ENCODE data around the gene SH3GL2.

Gene SH3GL2

DNA sequence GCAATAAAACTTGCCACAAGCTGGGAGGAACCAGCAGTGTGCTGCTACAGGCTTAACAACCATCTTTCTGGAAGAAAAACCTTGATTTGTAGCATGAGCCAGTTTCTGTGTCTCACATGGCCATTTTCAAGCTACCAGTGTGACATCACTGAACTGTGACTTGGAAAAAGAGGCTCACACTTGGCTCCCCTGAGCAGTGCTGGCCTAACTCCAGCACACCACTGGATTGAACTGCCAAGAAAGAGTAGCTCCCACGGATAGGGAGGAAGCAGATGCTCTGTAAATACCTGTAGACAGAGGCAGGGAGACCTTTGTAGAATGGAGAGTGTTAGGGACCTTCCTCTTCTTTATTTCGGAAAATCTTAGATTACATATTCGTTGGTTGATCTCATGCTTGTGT is 197.9 kb downstream of the SH3GL2 start:
- Mint-ChIP-seq H3K4me3 (no peak overlapping the region), H3K4me1 (ENCODE audit: low read depth) (no peaks in the 10 kb centered on the region), H3K36me3 (no peaks in the 10 kb centered on the region), H3K27ac (no peak overlapping the region), H3K27me3 (no peaks in the 10 kb centered on the region), H3K9me3 (ENCODE audit: low read depth) (no peaks in the 10 kb centered on the region)

DNA sequence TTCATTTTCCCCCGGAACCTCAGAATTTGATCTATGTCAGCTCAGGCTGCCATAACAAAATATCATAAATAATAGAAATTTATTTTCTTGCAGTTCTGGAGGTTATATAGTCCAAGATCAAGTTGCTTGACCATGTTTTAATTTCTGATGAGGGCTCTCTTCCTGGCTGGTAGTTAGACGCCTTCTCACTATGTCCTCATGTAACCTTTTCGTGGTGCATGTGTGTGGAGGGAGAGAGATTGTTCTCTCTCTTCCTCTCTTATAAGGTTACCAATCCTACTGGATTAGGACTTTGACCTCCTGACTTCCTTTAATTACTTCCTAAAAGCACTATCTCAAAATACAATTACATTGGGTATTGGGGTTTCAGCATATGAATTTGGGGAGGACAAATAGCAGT is 198.6 kb downstream of the SH3GL2 start:
- Mint-ChIP-seq H3K9me3 (ENCODE audit: low read depth) (no peaks in the 10 kb centered on the region), H3K36me3 (no peaks in the 10 kb centered on the region), H3K4me1 (ENCODE audit: low read depth) (no peaks in the 10 kb centered on the region), H3K27ac (no peak overlapping the region), H3K27me3 (no peaks in the 10 kb centered on the region), H3K4me3 (no peak overlapping the region)

DNA sequence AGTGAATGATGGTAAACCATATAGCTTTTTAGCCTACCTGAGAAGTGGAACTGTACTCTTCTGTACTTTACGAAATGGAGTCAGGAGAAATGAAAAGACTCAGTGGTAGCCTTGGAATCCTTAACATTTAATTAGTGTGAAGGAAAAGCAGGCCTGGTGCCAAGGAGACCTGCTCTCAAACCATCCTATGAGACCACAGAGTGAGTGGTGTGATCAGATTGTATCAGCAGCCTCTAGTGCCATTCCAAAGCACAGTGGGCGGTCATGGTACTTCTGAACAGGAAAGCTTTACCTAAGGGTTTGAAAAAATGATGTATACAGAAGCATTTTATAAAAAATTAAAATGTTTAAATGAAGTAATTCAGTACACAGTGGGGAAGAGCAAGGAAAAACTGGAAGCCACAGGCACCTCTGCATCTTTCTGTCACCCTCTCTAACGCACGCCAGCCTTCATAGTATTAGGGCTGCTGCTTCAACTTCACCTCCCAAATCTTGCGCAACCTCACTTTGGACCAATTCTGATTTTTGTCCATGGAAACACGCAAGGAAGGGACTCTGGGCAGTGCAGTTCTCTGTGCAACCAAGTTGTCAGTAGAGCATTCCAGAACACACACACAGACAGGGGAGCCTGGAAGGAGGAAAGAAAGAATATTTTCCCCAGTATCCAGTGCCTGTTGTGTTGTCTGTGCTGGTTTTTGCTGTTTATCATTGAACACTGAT is 203.7 kb downstream of the SH3GL2 start:
- Mint-ChIP-seq H3K4me1 (ENCODE audit: low read depth) (no peaks in the 10 kb centered on the region), H3K36me3 (no peaks in the 10 kb centered on the region), H3K27me3 (peaks cover 5% of the 10 kb centered on the region), H3K9me3 (ENCODE audit: low read depth) (no peaks in the 10 kb centered on the region), H3K4me3 (no peak overlapping the region), H3K27ac (no peak overlapping the region)

DNA sequence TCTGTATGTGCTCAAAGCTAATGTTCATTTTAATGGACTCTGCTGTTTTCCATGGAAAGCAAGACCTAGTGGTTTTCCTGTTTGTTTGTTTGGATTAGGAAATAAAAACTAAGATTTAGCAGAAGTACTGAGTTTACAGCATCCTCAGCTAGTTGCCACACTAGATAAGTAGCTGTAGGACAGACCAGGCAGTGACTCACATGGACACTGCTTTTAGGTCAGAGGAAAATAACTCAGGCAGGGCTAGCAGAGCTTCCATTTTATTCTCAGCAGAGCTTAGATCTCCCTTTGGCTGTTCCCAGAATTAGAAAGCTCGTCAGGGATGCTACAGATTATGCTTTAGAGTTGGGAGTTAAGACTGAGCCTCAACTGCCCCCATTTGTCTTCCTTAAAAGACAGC is 204.4 kb downstream of the SH3GL2 start:
- Mint-ChIP-seq H3K9me3 (ENCODE audit: low read depth) (no peaks in the 10 kb centered on the region), H3K27ac (no peak overlapping the region), H3K36me3 (no peaks in the 10 kb centered on the region), H3K4me3 (no peak overlapping the region), H3K27me3 (peaks cover 5% of the 10 kb centered on the region), H3K4me1 (ENCODE audit: low read depth) (no peaks in the 10 kb centered on the region)

DNA sequence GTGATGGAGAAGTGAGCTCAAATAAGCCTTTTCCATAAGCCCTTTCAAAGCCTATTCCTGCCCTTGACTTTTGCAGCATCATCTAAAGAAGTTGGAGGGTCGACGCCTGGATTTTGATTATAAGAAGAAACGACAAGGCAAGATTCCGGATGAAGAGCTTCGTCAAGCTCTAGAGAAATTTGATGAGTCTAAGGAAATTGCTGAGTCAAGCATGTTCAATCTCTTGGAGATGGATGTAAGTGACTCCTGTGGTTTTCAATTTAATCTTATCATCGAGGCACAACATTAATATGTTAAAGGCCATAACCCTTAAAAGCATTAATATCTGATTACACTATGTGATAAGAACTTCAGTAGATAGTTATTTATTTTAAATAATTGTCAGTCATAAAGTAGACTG is 210.4 kb downstream of the SH3GL2 start:
- Mint-ChIP-seq H3K4me1 (ENCODE audit: low read depth) (no peaks in the 10 kb centered on the region), H3K9me3 (ENCODE audit: low read depth) (no peaks in the 10 kb centered on the region), H3K36me3 (no peaks in the 10 kb centered on the region), H3K4me3 (no peak overlapping the region), H3K27me3 (peaks cover 5% of the 10 kb centered on the region), H3K27ac (no peak overlapping the region)

DNA sequence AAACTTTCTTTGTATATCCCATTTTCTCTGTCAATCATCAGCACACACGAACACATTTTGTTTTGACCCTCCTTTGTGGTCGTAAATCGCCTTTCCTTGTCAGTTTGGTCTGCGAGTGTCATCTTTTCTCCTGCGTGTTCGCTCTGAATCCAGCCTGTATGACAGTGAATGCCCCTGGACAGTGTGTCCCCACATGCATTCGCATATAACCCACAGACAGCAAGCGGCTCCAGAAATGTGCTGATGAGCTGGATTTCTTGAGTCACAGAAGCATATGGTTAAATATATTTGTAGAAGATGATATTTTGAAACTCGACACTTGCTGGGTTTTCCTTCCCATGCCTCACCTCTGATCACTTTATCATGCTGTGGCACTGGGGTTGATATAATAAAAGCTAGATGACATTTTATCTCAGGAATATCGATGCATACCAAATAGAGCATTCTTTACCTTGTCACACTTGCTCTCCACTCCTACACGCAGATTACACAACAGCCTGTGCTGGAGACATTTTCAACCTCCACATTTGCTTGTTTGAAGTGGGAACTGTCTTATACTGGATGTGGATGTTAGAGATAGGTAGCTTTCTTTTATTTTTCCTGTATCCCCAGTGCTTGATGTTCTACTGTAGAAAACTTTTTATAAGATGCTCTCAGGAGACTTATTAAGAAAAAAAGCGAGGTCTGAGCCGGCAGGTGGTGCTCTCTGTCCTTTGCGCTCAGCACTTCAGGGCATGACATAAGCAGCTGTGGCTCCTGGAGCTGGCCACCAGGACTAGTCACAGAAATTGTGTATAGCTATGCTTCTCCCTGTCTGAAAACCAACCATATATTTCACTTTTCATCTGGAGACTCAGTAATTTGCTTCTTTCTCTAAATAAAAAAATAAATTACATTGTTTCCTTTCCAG is 215.1 kb downstream of the SH3GL2 start:
- Mint-ChIP-seq H3K36me3 (no peaks in the 10 kb centered on the region), H3K27me3 (no peaks in the 10 kb centered on the region), H3K4me1 (ENCODE audit: low read depth) (no peaks in the 10 kb centered on the region), H3K27ac (no peak overlapping the region), H3K9me3 (ENCODE audit: low read depth) (no peaks in the 10 kb centered on the region), H3K4me3 (no peak overlapping the region)

DNA sequence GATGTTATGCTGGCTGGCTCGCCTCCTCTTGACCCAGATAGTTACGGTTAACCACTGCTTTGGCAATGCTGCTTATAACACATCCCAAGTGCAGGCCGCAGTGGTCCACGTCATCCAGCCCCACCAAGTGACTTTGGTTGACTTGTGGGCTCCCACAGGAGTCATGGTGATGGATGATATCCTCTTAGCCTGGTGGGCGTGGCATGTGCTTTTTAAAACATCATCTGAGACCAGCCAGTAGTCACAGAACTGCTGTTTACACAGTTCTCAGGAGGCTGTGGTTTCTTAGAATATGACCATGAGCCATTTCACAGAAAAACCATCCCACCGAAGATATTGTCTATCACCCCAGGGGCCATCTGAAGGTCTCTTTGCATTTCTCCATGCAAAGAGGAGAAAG is 216.9 kb downstream of the SH3GL2 start:
- Mint-ChIP-seq H3K27me3 (no peaks in the 10 kb centered on the region), H3K4me1 (ENCODE audit: low read depth) (no peaks in the 10 kb centered on the region), H3K9me3 (ENCODE audit: low read depth) (no peaks in the 10 kb centered on the region), H3K36me3 (no peaks in the 10 kb centered on the region), H3K4me3 (no peak overlapping the region), H3K27ac (no peak overlapping the region)

DNA sequence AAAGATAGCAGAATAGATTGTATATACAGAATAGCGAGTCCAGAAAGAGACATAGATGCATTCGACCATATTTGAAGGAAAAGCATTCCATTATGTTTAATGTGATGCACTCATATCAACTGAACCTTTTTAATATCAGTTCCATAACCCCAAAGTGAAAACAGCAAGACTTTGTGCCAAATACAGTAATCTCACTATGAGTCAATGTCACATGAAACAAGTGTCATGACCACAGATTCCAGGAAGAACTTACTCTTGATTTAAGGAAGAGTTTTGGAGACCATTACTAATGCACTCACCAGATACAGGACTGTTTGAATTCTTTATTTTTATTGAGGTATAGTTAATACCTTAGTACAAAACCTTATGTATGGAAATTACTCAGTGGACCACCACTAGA is 220.5 kb downstream of the SH3GL2 start:
- Mint-ChIP-seq H3K9me3 (ENCODE audit: low read depth) (no peaks in the 10 kb centered on the region), H3K4me3 (no peak overlapping the region), H3K27me3 (no peaks in the 10 kb centered on the region)

DNA sequence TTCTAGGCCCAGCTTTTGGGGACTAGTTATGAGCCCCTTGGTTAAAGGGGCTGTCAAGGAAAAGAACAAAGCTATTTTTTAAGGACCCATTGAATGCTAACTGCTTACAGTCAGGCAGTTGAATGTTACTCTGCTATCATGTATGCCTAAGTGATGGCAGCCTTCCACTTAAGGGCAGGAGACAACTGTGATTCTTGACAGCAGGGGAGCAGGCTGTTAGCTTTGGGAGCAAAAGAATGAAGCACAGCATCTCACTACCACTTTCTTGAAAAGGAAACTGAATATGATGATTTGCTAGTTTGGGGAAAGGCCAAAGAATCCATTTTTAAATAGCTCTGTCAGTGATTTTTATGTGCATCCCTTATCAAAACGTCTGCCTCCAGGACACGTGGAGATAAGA is 221.6 kb downstream of the SH3GL2 start:
- no peak overlapping the region for H3K4me3 Mint-ChIP-seq
- no peaks in the 10 kb centered on the region for H3K4me1 Mint-ChIP-seq (ENCODE audit: low read depth)
- no peak overlapping the region for H3K27ac Mint-ChIP-seq
- no peaks in the 10 kb centered on the region for H3K9me3 Mint-ChIP-seq (ENCODE audit: low read depth)
- H3K27me3 Mint-ChIP-seq: no peaks in the 10 kb centered on the region
- H3K36me3 Mint-ChIP-seq: no peaks in the 10 kb centered on the region

More for the DNA sequence above, 220.5 kb downstream of the SH3GL2 start:
- no peaks in the 10 kb centered on the region for H3K36me3 Mint-ChIP-seq
- H3K27ac Mint-ChIP-seq: no peak overlapping the region
- H3K4me1 Mint-ChIP-seq (ENCODE audit: low read depth): no peaks in the 10 kb centered on the region

DNA sequence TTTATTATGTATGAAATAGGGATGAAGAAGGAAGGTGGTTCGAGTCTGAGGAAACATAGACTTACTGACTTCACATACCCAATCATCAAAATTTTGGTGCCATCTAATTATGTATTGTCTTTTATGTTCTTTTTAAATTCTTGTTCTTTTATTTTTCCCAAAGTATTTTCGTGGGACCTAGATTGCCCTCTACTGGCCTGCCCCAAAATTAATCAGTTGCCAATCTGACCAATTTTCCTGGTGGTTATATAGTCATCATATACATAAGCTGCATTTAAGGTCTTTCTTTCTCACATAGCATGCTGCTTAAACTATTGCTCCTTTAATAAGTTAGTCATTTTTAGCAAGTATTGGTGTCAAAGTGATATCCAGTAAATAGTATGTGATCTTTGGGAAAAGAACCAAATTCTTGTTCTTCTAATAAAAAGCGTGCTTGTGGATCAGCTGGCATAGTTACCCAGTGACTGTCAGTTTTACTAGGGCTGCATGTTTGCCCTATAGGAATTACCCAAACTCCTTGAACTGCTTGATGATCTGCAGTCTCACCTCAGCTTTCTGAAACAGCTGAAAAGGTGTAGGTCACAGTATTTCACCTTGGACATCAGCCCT is 223.5 kb downstream of the SH3GL2 start:
- Mint-ChIP-seq H3K4me3 (no peak overlapping the region), H3K9me3 (ENCODE audit: low read depth) (no peaks in the 10 kb centered on the region), H3K27me3 (no peaks in the 10 kb centered on the region), H3K4me1 (ENCODE audit: low read depth) (no peaks in the 10 kb centered on the region), H3K27ac (no peak overlapping the region), H3K36me3 (no peaks in the 10 kb centered on the region)

DNA sequence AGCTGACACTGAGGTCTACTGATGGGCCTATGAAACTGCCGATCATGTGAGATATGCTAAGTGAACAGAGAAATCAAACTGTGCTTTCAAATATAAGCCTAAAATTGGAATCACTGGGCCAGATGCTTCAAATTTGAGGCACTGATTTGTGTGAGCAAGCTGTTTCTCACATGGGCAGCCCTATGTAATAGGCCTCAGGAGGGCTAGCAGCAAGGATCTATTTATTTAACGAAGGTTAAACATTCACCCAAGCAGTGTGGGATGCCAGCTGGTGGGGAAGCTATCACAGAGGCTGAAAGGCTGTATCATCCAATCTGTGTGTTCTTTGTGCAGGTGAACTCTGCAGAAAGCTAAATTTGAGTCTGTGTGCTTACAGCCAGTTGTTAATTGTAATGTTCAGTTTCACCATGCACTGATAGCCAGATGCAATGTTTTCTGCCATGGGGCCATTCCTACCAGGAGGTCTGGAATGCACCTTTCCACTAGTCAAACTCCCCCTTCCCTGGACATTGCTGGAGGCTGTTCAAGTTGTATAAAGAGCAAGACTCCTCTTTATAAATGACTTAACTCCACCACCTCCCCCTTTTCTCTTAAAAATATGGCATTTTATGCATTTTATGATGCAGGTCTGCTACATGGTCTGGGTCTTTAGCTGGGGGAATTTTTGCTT is 228.9 kb downstream of the SH3GL2 start:
- no peak overlapping the region for H3K4me3 Mint-ChIP-seq
- H3K27me3 Mint-ChIP-seq: peaks cover 11% of the 10 kb centered on the region
- H3K27ac Mint-ChIP-seq: no peak overlapping the region

DNA sequence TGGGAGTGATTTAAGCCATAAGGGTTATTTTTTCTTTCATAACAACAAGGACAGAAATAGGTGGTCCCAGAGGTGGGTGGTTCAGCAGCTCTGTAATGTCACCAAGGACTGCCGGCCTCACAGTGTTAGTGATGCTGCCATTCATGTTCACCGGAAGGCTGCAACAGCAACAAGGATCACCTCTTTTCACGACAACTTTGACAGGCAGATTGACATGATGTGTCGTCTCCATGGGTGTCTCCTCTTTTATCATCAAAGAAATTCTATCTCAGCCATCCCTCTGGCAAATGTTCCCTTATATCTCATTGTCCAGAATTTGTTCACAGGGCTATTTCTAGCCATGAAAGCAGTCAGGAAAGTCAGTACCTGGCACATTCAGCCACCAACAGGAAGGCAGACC is 231.5 kb downstream of the SH3GL2 start:
- H3K9me3 Mint-ChIP-seq (ENCODE audit: low read depth): no peaks in the 10 kb centered on the region
- H3K4me1 Mint-ChIP-seq (ENCODE audit: low read depth): no peaks in the 10 kb centered on the region
- peaks cover 11% of the 10 kb centered on the region for H3K27me3 Mint-ChIP-seq
- H3K27ac Mint-ChIP-seq: no peak overlapping the region
- no peaks in the 10 kb centered on the region for H3K36me3 Mint-ChIP-seq
- no peak overlapping the region for H3K4me3 Mint-ChIP-seq

More for the DNA sequence above, 228.9 kb downstream of the SH3GL2 start:
- H3K9me3 Mint-ChIP-seq (ENCODE audit: low read depth): no peaks in the 10 kb centered on the region
- no peaks in the 10 kb centered on the region for H3K4me1 Mint-ChIP-seq (ENCODE audit: low read depth)
- no peaks in the 10 kb centered on the region for H3K36me3 Mint-ChIP-seq

DNA sequence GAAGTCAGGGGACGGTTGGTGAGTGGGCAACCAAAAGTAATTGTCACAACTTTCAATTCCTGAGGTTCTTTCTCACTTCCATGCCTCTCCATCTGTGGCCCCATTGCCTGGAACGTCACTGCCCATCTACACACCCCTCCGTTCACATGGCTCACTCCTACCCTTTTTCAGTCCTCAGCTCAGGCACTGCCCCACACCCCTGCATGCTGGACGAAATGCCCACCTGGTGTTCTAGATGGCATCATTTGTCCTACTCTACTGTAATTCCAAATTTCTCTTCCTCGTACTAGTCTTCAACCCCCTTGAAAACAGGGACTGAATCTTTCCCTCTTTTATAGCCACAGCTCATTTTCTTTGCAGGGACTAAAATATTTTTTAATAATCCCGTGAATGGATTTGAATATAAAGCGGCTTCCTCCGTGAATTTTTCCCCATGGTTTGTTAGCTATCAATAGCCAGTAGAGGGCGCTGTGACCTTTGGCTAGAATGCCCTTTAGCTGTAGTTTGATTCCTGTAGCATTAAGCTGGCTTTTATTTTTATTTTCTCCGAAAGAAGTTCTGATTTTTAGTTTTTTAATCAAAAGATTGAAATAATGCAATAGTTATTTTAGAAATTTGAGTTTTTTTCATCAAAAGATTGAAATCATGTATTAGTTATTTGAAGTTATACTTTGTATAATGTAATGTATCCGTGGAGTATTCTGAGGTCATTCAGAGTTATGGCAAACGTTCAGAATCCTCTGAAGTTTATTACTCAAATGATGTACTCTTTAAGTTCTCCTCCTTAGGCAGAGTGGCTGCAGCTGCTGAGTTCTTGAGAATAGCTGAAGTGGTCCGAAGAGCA is 232.1 kb downstream of the SH3GL2 start:
- Mint-ChIP-seq H3K27ac (no peak overlapping the region), H3K4me1 (ENCODE audit: low read depth) (no peaks in the 10 kb centered on the region), H3K9me3 (ENCODE audit: low read depth) (no peaks in the 10 kb centered on the region), H3K36me3 (no peaks in the 10 kb centered on the region), H3K4me3 (no peak overlapping the region), H3K27me3 (peaks cover 11% of the 10 kb centered on the region)

DNA sequence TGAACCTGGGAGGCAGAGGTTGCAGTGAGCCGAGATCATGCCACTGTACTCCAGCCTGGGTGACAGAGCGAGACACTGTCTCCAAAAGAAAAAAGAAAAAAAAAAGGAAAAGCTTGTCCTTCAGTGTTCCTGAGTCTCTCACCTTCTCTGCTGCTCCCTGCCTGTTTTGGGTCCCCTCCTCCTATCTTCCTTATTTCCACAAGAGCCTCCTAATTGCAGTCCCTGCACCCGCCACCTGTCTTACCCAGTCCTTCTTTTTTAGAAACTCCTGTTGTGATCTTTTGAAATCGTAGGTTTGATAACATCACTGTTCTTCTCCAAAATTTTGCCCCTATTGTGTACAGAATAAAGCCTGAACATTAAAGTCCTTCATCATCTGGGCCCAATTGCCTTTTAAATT is 234.9 kb downstream of the SH3GL2 start:
- Mint-ChIP-seq H3K4me3 (no peak overlapping the region), H3K9me3 (ENCODE audit: low read depth) (no peaks in the 10 kb centered on the region), H3K36me3 (no peaks in the 10 kb centered on the region), H3K4me1 (ENCODE audit: low read depth) (no peaks in the 10 kb centered on the region), H3K27me3 (peaks cover 9% of the 10 kb centered on the region), H3K27ac (no peak overlapping the region)
